Right hindlimb (tissue), 1 donor: Measurements from ENCODE around the gene MALAT1.
"Not testable (repeated sequence)": the region's sequence is repeated elsewhere in the genome, so short reads cannot be mapped to it uniquely, and the experiment has no call there.

Experiments used
- DNase-seq: peaks from one replicate; pipeline ENCODE4 v3.0.0-alpha.2; 2018

The MALAT1 gene

GRCh38 chr11:65499713-65500386 lies 1.0 kb downstream of the MALAT1 start:
- no peak for DNase-seq

- peak; percentile 62 for DNase-seq
These were observed 1.7 kb downstream of the MALAT1 start for GRCh38 chr11:65500387-65501185.

GRCh38 chr11:65501186-65501471 lies 2.3 kb downstream of the MALAT1 start:
- no peak for DNase-seq

GRCh38 chr11:65501472-65502273 lies 2.8 kb downstream of the MALAT1 start:
- DNase-seq: no peak

DNA sequence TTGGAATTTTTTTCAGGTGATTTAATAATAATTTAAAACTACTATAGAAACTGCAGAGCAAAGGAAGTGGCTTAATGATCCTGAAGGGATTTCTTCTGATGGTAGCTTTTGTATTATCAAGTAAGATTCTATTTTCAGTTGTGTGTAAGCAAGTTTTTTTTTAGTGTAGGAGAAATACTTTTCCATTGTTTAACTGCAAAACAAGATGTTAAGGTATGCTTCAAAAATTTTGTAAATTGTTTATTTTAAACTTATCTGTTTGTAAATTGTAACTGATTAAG lies 3.4 kb downstream of the MALAT1 start:
- DNase-seq: no peak

GRCh38 chr11:65502555-65503367 lies 3.9 kb downstream of the MALAT1 start:
- no peak for DNase-seq

DNA sequence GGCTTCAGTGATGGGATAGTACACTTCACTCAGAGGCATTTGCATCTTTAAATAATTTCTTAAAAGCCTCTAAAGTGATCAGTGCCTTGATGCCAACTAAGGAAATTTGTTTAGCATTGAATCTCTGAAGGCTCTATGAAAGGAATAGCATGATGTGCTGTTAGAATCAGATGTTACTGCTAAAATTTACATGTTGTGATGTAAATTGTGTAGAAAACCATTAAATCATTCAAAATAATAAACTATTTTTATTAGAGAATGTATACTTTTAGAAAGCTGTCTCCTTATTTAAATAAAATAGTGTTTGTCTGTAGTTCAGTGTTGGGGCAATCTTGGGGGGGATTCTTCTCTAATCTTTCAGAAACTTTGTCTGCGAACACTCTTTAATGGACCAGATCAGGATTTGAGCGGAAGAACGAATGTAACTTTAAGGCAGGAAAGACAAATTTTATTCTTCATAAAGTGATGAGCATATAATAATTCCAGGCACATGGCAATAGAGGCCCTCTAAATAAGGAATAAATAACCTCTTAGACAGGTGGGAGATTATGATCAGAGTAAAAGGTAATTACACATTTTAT lies 4.6 kb downstream of the MALAT1 start:
- DNase-seq: no peak

DNA sequence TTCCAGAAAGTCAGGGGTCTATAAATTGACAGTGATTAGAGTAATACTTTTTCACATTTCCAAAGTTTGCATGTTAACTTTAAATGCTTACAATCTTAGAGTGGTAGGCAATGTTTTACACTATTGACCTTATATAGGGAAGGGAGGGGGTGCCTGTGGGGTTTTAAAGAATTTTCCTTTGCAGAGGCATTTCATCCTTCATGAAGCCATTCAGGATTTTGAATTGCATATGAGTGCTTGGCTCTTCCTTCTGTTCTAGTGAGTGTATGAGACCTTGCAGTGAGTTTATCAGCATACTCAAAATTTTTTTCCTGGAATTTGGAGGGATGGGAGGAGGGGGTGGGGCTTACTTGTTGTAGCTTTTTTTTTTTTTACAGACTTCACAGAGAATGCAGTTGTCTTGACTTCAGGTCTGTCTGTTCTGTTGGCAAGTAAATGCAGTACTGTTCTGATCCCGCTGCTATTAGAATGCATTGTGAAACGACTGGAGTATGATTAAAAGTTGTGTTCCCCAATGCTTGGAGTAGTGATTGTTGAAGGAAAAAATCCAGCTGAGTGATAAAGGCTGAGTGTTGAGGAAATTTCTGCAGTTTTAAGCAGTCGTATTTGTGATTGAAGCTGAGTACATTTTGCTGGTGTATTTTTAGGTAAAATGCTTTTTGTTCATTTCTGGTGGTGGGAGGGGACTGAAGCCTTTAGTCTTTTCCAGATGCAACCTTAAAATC lies 5.3 kb downstream of the MALAT1 start:
- no peak for DNase-seq

DNA sequence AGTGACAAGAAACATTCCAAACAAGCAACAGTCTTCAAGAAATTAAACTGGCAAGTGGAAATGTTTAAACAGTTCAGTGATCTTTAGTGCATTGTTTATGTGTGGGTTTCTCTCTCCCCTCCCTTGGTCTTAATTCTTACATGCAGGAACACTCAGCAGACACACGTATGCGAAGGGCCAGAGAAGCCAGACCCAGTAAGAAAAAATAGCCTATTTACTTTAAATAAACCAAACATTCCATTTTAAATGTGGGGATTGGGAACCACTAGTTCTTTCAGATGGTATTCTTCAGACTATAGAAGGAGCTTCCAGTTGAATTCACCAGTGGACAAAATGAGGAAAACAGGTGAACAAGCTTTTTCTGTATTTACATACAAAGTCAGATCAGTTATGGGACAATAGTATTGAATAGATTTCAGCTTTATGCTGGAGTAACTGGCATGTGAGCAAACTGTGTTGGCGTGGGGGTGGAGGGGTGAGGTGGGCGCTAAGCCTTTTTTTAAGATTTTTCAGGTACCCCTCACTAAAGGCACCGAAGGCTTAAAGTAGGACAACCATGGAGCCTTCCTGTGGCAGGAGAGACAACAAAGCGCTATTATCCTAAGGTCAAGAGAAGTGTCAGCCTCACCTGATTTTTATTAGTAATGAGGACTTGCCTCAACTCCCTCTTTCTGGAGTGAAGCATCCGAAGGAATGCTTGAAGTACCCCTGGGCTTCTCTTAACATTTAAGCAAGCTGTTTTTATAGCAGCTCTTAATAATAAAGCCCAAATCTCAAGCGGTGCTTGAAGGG lies 6.0 kb downstream of the MALAT1 start:
- DNase-seq: no peak

DNA sequence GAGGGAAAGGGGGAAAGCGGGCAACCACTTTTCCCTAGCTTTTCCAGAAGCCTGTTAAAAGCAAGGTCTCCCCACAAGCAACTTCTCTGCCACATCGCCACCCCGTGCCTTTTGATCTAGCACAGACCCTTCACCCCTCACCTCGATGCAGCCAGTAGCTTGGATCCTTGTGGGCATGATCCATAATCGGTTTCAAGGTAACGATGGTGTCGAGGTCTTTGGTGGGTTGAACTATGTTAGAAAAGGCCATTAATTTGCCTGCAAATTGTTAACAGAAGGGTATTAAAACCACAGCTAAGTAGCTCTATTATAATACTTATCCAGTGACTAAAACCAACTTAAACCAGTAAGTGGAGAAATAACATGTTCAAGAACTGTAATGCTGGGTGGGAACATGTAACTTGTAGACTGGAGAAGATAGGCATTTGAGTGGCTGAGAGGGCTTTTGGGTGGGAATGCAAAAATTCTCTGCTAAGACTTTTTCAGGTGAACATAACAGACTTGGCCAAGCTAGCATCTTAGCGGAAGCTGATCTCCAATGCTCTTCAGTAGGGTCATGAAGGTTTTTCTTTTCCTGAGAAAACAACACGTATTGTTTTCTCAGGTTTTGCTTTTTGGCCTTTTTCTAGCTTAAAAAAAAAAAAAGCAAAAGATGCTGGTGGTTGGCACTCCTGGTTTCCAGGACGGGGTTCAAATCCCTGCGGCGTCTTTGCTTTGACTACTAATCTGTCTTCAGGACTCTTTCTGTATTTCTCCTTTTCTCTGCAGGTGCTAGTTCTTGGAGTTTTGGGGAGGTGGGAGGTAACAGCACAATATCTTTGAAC lies 6.8 kb downstream of the MALAT1 start:
- DNase-seq: peak; percentile 45

GRCh38 chr11:65506290-65506771 lies 7.5 kb downstream of the MALAT1 start:
- no peak for DNase-seq

GRCh38 chr11:65506772-65507505 lies 8.1 kb downstream of the MALAT1 start:
- peak; percentile 79 for DNase-seq

- not testable (repeated sequence) for DNase-seq
These were observed 13.5 kb downstream of the MALAT1 start for GRCh38 chr11:65512311-65512710.

DNA sequence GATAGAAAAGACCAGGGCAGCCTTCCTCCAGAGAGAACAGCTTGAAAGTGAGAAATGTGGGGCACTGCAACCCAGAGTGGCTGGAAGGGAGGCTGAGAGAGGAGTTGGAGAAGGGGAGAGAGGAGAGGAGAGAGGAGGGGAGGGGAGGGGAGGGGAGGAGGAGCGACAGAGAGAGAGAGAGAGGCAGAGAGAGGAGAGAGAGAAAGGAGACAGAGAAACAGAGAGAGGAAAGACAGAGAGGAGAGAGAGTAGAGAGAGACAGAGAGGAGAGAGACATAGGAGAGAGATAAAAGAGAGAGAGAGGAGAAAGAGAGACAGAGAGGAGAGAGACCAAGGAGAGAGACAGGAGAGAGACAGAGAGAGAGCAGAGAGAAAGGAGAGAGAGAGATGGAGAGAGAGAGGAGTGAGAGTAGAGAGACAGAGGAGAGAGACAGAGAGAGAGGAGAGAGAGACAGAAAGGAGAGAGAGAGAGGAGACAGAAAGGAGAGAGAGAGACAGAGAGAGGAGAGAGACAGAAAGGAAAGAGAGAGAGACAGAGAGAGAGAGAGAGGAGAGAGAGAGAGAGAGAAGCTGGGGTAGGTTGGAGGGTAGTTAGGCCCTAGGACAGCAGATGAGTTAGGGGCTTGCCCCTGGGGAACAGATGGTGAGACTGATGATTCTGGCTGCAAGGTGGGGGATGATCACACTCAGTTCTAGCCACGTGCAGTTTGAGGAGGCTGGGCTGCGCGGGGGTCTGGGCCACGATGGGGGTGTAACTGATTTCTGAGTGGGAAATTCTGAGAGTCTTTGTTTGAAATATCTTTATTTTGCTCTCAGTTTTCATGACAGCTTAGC lies 17.5 kb downstream of the MALAT1 start:
- DNase-seq: no peak

DNA sequence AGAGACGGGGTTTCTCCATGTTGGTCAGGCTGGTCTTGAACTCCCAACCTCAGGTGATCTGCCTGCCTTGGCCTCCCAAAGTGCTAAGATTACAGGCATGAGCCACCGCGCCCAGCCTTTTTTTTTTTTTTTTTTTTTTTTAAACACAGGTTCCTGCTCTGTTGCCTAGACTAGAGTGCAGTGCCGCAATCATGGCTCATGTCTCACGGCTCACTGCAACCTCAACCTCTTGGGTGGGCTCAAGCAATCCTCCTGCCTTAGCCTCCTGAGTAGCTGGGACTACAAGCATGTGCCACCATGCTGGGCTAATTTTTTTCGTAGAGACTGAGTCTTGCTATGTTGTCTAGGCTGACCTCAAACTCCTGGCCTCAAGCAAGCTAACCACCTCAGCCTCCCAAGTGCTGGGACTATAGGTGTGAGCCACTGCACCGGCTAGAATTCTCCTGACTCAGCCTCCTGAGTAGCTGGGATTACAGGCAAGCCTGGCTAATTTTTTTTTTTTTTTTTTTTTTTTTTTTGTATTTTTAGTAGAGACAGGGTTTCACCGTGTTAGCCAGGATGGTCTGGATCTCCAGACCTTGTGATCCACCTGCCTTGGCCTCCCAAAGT lies 20.2 kb downstream of the MALAT1 start:
- DNase-seq: not testable (repeated sequence)

DNA sequence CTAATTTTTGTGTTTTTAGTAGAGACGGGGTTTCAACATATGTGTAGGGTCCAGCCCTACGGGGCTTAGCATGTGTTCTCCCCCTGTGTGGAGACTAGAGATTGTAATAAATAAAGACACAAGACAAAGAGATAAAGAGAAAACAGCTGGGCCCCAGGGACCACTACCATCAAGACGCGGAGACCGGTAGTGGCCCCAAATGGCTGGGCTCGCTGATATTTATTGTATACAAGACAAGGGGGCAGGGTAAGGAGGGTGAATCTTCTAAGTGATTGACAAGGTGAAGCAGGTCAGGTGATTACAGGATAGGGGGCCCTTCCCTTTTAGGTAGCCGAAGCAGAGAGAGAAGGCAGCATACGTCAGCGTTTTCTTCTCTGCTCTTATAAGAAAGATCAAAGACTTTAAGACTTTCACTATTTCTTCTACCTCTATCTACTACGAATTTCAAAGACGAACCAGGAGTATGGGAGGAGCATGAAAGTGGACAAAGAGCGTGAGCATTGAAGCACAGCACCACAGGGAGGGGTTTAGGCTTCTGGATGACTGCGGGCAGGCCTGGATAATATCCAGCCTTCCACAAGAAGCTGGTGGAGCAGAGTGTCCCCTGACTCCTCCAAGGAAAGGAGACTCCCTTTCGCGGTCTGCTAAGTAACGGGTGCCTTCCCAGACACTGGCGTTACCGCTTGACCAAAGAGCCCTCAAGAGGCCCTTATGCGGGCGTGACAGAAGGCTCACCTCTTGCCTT lies 23.1 kb downstream of the MALAT1 start:
- DNase-seq: not testable (repeated sequence)
